Activated CD8-positive, alpha-beta memory T cell treated with anti-CD3 and anti-CD28 coated beads, Interleukin-2, amount 50 U/mL, for 4 hours (primary cell): ENCODE data around the gene CDON.

ENCODE experiments used
- DNase-seq: peaks from one replicate; pipeline ENCODE4 v3.0.0-alpha.2; 2020

Gene CDON

DNA sequence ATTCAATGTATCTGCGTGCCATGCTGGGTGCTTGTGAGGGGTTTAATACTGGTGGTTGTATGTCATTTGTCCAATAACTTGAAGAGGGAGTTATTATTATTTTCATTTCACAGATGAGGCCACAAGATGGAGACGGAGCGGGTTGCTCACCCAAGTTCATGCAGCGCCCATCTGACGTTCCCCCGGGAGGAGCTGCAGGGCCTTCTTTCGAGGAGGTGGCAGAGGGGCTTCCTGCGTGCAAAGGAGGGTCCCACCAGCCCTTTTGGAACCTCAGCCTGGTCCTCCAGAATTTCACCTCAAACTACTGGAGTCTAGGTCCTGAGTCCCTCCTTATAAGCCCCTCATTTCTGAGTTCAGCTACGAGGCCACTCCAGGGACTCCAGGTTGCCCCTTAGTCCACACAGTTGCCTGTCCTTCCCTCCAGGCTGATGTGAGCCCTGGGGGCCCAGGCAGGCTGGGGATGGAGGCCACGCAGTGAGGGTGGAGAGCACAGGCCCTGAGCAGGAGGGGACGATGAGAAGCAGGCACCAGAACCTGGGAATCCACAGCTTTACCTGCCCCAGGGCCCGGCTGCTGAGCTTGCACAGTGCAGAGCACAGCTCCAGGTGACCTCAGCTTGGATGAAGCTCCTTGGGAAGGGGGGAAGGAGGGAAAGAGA, 119.8 kb downstream of the CDON start:
- DNase-seq, result no peak

DNA sequence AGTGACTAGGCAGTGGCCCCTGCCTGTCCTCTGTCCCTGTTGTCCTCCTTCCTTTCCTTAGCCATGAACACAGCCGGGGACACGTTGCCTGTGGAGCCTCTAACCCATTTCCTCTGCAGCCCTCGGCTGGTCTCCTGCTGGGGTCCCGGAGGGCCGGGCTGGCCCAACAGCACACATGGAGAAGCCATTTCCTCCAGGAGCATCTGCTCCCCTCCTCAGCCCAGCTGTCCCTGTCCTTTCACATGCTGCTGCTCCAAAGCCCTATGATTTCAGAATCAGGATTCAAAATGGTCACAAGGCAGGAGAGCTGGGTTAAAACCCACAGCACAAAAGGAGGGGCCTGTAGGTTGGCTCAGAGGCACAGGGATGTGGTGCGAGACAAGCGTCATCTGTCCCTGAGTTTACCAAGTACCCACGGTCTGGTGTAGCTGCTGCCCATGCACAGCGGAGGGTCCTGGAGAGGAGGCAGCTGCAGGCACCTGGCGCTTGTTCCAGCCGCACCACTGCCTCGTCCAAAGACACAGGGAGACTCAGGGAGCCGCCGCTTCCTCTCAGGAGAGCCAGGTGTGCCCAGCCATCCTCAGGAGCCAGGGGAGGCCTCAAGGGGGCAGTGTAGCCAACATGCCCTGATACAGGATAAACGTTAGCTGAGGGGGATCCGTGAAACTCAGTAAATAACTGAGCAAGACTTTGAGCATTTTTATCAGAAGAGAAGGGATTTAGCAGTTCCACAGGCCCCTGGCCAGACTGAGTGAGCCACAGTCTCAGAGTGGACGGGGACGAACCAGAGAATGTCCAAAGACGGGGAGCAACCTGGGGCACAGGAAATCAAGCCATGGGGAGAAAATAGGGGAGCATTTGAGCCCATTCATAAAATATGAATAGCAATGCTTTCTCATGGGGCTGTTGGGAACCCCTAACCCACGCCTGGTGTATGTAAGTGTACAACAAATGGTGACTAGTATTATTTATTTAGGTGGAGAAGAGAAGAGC, 120.8 kb downstream of the CDON start:
- DNase-seq, result peak; percentile 33

DNA sequence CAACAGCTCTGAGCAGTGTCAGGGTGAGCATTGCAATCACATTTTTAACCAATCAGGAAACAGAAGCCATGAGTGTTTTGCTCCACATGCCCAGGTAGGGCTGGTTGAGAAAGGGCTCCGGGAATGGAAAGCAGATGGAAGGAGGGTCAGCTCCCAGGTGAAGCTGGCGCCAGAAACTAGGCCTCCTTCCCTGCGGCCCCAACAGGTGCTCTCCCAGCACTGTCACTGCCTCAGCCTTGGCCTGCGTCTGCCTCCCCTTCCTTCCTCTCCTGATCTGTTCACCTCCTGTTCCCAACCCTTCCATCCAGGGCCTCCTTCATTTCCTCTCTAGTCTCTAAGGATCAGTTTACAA, 121.4 kb downstream of the CDON start:
- DNase-seq, result no peak

DNA sequence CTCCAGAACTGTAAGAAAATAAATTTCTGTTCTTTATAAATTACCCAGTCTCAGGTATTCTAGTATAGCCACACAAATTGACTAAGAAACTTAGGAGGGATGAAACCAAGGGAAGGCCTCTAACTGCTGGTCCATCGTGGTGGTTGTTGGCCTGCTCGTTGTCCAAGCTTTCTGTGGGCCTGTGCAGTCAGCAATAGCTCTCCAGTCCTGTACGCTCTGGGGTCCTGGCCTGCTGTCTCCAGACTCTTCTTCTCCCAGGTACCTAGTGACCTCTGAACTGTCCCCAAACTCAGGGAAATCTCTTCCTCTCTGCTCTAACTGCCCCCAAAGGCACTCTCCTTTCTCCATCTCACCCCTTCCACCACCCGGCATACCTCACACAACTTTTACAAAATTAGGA, 122.5 kb downstream of the CDON start:
- DNase-seq, result no peak

DNA sequence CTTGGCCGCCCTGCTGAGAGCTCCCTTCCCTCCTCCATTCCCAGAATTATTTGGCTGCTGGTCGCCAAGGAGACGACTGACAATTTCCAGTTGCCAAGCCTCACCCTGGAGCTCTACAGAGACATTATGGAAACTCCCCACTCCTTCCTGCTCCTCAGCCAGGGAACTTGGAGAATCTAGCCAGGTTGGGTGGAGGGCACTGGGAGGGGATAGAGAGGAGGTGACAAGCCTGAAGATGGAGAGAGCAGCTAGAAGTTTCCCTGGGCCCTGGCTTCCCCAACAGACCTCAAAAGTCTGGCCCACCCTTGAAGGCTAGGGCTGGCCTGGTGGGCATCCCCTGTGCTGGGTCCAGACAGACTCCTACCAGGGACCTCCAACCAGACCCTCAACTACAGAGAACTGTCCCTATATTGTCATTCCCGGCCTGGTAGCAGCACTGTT, 123.6 kb downstream of the CDON start:
- DNase-seq, result no peak

DNA sequence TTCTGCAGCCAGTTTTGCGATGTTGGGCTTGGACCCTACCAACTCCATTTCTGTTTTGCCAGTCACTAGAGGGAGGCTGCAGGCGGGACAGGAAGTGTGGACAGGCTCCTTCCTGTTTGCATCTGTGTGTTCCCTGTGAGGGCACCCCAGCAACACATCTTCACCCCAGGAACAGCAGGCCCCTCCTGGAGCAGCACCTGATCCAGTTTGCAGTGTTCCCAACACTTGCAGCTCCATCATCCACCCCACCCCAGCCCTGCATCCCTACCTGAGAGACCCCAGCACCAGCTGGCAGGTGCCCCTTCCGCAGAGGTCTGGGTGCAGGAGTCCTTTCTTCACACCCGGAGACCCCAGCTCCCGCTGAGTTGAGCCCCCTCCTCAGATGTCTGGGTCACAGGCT, 124.2 kb downstream of the CDON start:
- no peak for DNase-seq

DNA sequence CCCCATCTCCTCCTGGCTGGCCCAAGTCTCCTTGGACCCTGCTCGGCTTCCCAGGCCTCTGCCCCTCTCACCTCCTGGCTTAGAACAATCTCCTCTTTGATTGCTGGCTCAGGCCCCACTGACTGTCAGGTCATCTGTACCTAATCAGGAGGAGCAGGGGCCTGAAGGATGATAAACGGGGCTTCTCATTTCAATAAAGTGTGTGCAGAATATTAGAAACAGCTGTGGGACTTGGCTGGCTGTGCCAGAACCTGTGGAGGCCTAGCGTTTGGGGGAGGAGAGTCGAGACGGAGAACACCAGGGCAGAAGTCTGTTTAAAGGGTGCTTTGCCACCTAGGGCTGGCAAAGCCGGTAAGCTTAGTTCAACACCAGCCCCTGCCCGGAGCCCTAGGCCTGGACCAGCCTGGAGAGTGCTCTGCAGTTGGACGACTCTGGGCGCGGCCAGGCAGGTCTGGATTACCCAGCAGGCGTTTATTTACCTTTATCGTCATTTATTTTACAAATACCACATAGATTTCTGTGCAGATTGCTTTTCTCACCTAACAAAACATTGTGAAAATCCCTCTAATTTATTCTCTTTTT, 127.0 kb downstream of the CDON start:
- no peak for DNase-seq

DNA sequence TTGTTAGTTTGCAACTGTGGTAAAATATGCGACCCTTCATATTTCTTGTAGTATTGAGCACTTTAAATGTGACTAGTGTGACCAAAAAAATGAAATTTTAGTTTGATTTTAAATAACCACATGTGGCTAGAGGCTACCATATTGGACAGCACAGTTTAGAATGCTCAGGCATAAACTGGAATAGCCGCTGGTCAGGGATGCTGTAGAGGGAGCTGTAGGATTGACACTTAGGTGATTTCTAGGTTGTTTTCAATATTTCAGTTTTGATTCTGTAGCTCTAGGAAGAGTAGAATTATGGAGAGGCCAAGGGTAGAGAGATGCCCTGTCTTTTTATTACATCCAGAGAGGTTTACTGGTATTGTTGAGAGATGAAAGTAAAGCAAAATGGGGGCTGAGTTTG, 127.6 kb downstream of the CDON start:
- DNase-seq, result no peak

DNA sequence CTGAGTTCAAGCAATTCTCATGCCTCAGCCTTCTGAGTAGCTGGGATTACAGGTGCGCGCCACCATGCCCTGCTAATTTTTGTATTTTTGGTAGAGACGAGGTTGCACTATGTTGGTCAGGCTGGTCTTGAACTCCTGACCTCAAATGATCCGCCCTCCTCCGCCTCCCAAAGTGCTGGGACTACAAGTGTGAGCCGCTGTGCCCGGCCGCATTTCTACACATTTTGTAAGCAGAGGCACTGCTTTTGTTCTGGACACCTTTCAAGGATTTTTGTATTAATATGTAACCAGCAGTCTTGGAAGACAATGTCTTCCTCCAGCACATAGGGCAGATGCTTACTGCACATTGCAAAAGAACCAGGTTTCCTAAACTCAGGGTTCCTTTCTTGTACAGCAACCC, 128.2 kb downstream of the CDON start:
- no peak for DNase-seq

DNA sequence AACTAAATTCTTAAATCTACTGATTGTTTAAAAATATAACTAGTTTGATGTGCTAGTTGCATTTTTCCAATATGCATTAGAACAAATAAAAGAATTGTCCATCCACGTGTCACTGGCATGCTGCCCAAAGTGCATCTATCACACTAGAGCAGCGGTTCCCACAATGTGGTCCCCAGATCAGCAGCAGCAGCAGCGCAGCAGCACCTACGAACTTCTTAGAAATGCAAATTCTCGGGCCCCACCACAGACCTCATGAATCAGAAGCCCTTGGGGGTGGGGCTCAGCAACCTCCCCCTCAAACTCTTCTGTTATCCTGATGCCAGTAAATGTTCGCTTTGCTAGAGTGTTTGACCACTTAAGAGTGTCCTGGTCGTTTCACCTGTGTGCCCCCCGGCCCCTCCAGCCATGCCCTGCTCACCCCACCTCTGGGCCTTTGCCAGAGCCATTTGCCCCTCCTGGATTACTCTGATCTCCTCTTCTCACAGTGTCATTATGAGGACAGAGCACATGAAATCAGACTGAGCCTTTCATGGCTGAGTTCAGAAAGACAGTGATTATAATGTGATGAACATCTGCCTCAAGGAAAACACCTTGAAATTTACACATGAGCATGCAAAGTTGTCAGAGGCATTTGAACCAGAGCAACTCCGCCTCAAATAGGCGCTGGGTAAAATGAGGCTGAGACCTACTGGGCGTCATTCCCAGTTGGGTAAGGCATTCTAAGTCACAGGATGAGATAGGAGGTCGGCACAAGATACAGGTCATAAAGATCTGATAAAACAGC, 129.4 kb downstream of the CDON start:
- DNase-seq, result no peak

DNA sequence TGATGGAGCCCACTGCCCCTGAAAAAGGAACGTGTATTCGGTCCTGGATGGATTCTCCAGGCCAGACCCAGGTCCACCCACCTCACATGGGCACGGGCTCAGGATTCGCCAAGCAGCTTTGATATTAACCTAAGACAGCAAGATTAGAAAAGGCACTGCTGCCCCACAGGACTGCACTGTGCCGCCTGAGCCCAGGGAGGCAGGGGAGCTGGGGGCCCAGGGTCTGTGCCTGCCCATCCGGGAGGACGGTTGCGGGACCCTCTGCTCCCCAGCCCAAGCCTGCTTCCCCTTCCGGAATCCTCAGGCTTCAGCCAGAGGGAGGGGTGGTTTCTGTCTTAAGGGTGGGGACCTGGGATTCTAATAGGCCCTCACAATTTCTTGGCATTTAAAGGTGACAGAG, 130.4 kb downstream of the CDON start:
- DNase-seq, result no peak

DNA sequence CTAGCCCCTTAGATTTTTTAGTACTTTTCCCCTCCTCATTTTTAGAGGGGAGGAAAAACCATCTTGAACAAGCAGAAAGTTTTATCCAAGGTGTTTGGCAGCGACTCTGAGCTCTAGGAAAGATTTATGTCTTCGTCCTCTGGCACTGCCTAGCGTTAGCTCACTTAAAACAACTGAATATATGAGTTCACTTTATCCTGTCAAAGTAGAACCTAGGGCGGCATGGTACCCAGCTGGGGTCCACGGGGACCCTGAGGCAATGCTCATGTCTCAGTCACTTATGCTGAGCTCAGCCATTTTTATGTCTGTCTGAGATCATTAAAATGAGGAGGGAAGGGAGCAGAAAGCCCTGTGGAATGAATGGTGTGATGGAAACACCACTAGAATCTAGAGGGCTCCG, 131.0 kb downstream of the CDON start:
- no peak for DNase-seq

DNA sequence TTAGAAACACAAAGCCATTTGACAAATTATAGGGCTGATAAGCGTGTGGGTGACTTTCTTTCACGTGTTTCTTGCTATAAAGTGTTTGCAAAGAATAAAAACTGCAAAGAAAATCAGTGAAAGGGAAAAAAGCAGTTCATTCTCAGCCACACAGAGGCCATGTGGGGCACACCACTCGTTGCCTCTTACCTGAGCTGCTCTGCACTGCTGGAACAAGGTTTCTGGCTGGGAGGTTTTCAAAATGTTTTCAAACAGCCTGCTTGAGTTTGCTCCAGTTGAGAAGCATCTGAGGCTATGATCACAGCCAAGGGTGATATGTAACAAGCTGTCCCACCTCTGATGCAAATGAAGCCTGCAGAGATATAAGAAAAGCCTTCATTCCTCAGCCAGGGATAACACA, 131.6 kb downstream of the CDON start:
- DNase-seq, result no peak

DNA sequence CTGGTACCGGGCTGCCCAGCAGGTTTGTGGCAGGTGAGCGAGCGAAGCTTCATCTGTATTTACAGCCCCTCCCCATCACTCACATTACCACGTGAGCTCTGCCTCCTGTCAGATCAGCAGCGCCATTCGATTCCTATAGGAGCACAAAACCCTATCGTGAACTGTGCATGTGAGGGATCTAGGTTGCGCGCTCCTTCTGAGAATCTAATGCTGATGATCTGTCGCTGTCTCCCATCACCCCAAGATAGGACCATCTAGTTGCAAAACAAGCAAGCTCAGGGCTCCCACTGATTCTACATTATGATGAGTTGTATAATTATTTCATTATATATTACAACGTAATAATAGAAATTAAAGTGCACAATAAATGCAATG, 132.6 kb downstream of the CDON start:
- no peak for DNase-seq

DNA sequence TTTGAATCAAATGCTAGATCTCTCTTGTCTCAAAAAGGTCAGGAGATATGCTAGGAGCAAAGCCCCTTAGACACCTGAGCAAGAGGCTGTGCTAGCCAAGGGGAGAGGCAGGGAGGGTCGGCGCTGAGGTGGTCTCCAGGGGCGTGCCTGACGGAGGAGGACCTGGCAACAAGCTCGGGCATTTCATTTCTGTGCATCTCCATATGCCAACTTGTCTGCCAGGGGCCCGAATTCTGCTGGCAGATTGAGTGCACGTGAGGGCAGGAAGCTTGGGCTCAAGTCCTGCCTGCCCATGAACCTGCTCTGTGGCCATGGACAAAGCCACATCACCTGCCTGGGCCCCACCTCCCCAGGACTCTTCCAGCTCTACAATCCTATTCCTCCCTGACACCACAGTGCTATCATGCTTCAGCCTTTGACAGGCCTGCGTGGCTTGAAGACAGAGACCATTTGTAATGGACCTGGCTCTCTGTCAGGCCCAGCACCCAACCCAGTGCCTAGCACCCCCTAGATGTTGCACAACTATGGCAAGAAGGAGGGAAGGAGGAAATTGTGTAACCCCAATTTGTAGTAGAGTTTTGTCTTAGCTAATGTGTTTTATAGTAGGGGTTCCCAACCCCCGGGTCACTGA, 133.1 kb downstream of the CDON start:
- DNase-seq, result no peak

DNA sequence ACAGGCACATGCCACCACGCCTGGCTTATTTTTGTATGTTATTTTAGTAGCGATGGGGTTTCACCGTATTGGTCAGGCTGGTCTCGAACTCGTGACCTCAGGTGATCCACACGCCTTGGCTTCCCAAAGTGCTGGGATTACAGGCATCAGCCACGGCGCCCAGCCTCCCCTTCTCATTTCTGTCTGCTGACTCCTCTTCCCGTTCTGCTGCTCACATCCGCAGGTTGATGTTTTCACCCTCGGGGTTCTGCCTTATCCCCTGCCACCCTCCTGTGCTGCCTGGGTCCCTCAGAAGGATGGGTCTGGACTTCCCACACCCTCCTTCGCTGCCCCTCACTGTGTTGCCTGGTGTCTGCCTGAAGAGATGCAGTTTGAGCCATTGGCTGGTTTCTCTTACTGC, 136.0 kb downstream of the CDON start:
- DNase-seq, result no peak

DNA sequence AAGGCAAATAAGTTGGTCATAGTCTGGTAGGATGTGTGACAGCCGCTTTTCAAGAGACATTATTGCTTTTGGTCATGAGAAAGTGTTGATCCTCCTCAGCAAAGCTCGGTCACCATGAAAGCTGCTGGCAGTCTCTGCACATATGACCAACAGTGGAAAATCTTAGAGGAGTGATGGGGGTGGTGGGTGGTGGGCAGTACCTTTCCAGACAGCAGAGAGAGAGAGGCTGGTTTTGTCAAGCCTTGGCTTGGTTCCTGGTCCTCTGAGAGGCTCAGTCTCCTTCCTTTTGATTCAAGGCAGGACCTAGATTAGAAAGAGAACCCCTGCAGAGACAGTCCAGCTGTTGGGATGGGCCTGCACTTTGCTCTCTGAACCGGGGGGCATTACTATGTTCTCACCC, 136.9 kb downstream of the CDON start:
- DNase-seq, result no peak

DNA sequence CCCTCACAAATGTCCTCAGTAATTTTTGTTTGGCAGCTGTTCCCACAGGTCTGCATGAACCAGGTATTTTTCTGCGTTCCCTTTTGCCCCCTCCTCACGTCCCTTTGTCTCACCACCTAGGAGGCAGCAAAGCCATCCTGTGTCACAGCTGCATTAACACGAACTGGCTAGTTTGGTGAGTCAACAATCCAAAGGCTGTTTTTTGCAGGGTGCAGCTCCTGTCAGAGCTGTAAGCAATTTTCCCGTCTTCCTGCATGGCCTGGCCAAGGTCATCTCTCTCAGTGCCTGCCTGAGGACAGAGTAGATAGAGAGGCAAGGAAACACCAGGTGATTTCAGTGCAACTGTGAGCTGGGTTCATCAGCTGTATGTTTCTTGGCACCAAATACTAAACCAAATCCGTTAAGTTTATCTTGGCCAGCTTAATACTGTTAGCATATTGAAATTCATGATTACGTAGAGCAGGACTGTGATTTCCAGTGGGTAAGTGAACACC, 137.4 kb downstream of the CDON start:
- no peak for DNase-seq

DNA sequence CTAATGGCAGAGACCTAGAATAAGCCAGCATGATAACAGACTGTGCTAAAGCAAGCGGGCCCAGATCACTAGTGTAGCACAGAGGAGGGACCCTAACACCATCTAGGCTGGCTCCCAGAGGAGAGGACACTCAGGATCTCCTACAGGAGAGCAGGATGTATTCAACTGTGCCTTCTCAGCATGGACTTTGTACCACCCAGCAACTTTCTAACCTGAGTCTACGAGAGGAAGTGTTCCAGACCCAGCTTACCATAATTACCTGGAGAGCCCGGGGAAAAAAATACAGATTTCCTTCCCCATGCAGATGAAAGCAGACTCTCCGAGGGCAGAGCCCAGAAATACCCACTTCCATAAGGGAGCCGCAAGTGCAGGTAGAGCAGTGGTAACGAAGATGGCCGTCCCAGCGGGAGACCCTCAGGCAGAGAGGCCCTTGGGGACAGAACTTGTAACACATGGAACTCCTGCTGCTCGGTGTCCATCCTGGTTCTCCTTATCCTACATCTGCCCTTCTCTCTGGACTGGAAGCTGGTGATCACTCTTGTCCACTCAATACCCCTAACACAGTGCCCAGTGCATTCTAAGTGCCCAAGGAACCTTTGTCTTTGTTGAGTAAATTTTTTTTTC, 138.2 kb downstream of the CDON start:
- no peak for DNase-seq

DNA sequence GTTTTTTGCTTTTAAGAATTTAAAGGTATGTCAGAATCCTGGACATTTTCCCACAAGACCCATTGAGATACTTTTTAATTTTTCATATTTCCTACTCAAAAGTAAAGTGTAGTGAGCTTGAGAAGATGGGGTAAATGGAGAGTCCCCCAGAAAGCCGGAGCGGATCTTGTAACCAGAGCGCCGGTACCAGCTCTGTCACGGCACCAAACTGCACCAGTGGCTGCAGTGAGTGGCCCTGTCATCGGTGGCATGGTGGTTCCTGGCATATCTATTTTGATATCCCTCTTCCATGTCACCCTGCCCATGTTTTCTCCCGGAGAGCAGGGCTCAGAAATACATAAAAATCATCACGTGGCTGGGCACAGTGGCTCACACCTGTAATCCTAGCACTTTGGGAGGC, 139.0 kb downstream of the CDON start:
- DNase-seq, result no peak

DNA sequence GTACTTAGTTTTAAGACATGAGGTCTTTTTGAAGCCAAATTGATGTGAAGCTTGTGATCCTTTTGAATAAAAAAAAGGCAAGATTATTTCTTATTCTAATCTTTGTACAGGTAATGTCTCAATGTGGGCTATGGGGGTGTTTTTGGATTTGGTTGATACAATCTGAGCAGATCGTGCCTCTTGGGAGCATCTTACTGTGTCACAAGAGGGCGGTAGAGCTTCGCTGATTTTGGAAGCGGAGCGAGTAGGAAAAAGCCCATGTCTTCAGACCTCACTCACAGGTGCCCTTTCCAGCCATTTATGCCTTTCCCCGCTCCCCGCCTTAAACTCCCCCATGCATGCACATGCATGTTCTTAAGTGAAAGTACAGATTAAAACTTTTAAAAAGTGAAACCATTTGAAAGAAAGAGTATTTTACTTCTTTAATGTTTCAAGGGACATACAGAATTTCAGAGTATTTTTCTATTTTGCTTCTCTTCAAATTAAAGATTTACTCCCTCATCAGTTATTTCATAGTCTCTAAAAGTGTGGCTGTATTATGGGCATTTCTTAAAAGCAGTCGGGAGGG, 139.6 kb downstream of the CDON start:
- peak; percentile 48 for DNase-seq

DNA sequence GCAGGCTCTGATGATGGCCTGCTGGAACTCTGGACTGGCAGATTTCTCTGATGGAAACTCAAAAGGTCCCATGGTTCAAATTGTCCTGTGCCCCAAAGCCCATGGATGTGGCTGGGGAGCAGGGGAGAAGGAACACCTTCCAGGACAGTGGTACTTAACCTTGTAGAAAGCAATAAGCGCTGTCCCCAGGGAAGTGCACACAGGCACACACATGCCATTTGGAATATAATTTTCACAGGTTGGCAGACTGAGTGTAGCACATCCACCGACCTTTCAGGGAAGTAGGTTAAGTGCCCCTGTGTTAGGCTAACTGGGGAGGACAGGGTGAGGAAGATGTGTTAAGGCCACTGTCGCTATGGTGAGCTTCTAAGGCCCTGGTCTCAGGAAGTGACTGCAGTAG, 140.5 kb downstream of the CDON start:
- DNase-seq, result no peak
